Tibial nerve (tissue), 4 donors: ENCODE data around the gene METAP1D.

Experiments used
- EP300 ChIP-seq, 2 donors: sonication (generic); formaldehyde crosslinking; IDR thresholded peaks; one replicate each; pipeline ENCODE4 v1.6.1; 2017; ENCODE audit warnings: antibody characterized with exemption in 2 of 2, mild to moderate bottlenecking in 1 of 2
- POLR2A ChIP-seq, 2 donors: fragments of 450-650 bp; IDR thresholded peaks; one replicate each; pipeline ENCODE4 v1.6.1; 2017; ENCODE audit warnings: antibody characterized with exemption in 2 of 2, mild to moderate bottlenecking in 2 of 2, moderate library complexity in 2 of 2
- TF ChIP-seq, protein P1 (sequence below), 5 experiments: fragments of 200-600 bp in 3 of 5; fragments of 450-650 bp in 2 of 5; sonication (generic) in 3 of 5; IDR thresholded peaks; one replicate each; pipeline ENCODE4 v1.5.1; 2016 to 2019; ENCODE audit warnings: antibody characterized with exemption in 5 of 5, mild to moderate bottlenecking in 3 of 5, moderate library complexity in 2 of 5

DNA sequence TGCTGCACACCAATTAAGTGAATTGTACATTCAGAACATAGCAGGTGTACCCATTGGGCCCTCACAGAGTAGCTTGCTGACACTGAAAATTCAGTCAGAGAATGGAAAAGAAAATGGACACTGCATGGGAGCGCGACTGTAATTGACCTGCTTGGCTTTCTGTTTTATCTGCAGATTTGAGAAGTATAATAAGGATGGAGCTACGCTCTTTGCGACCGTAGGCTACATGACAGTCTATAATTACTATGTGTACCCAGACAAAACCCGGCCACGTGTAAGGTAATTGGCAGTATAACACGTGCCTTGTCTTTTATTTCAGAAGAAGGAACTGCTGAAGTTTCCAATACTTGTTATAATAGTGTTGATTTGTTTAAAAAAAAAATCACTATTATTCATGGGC, 33.5 kb upstream of the METAP1D start:
- TF ChIP-seq, protein P1, sequence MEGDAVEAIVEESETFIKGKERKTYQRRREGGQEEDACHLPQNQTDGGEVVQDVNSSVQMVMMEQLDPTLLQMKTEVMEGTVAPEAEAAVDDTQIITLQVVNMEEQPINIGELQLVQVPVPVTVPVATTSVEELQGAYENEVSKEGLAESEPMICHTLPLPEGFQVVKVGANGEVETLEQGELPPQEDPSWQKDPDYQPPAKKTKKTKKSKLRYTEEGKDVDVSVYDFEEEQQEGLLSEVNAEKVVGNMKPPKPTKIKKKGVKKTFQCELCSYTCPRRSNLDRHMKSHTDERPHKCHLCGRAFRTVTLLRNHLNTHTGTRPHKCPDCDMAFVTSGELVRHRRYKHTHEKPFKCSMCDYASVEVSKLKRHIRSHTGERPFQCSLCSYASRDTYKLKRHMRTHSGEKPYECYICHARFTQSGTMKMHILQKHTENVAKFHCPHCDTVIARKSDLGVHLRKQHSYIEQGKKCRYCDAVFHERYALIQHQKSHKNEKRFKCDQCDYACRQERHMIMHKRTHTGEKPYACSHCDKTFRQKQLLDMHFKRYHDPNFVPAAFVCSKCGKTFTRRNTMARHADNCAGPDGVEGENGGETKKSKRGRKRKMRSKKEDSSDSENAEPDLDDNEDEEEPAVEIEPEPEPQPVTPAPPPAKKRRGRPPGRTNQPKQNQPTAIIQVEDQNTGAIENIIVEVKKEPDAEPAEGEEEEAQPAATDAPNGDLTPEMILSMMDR (IDR thresholded peaks at IDR 0.05) = no peak
- TF ChIP-seq POLR2A (IDR thresholded peaks at IDR 0.05) (no peak), EP300 (IDR thresholded peaks at IDR 0.05) (no peak)
